ENCODE results near the gene ARHGEF9.

ARHGEF9 gene

GRCh38 chrX:63720293-63720692 lies 64.7 kb downstream of the ARHGEF9 start:
- ATAC-seq (no peak), DNase-seq (ENCODE audit: low spot score in 2 of 2) (no peak)
- peaks cover 12% of the 10 kb centered on the region for H3K36me3 Mint-ChIP-seq
- no peaks in the 10 kb centered on the region for H3K9me3 Mint-ChIP-seq
- no peak overlapping the region for H3K27ac Mint-ChIP-seq
- H3K4me1 Mint-ChIP-seq: peaks cover 7% of the 10 kb centered on the region
- no peak overlapping the region for H3K4me3 Mint-ChIP-seq

GRCh38 chrX:63719633-63720032 lies 65.4 kb downstream of the ARHGEF9 start:
- no peak for DNase-seq (ENCODE audit: low spot score in 2 of 2)
- Mint-ChIP-seq H3K36me3 (peaks cover 12% of the 10 kb centered on the region), H3K4me1 (peaks cover 7% of the 10 kb centered on the region), H3K9me3 (no peaks in the 10 kb centered on the region), H3K4me3 (no peak overlapping the region), H3K27ac (no peak overlapping the region)
- no peak for ATAC-seq

GRCh38 chrX:63718010-63718694 lies 66.9 kb downstream of the ARHGEF9 start:
- H3K4me1 Mint-ChIP-seq: no peaks in the 10 kb centered on the region
- no peak overlapping the region for H3K27ac Mint-ChIP-seq
- H3K9me3 Mint-ChIP-seq: no peaks in the 10 kb centered on the region
- no peak for DNase-seq (ENCODE audit: low spot score in 2 of 2)
- H3K36me3 Mint-ChIP-seq: peaks cover 12% of the 10 kb centered on the region
- no peak overlapping the region for H3K4me3 Mint-ChIP-seq
- no peak for ATAC-seq

- peaks cover 5% of the 10 kb centered on the region for H3K4me1 Mint-ChIP-seq
- H3K4me3 Mint-ChIP-seq: no peak overlapping the region
- H3K27ac Mint-ChIP-seq: no peak overlapping the region
- ATAC-seq (no peak), DNase-seq (ENCODE audit: low spot score in 2 of 2) (no peak)
- peaks cover 6% of the 10 kb centered on the region for H3K36me3 Mint-ChIP-seq
- H3K9me3 Mint-ChIP-seq: no peaks in the 10 kb centered on the region
Observed at GRCh38 chrX:63713526-63713925, 71.5 kb downstream of the ARHGEF9 start.

GRCh38 chrX:63708801-63709200 lies 76.2 kb downstream of the ARHGEF9 start:
- Mint-ChIP-seq H3K9me3 (no peaks in the 10 kb centered on the region), H3K27ac (no peak overlapping the region), H3K4me1 (peaks cover 5% of the 10 kb centered on the region), H3K36me3 (peaks cover 21% of the 10 kb centered on the region), H3K4me3 (no peak overlapping the region)
- no peak for DNase-seq (ENCODE audit: low spot score in 2 of 2)
- no peak for ATAC-seq

GRCh38 chrX:63702556-63702955 lies 82.5 kb downstream of the ARHGEF9 start:
- no peaks in the 10 kb centered on the region for H3K4me1 Mint-ChIP-seq
- H3K4me3 Mint-ChIP-seq: no peak overlapping the region
- ATAC-seq (no peak), DNase-seq (ENCODE audit: low spot score in 2 of 2) (no peak)
- H3K36me3 Mint-ChIP-seq: peaks cover 38% of the 10 kb centered on the region
- H3K9me3 Mint-ChIP-seq: no peaks in the 10 kb centered on the region
- no peak overlapping the region for H3K27ac Mint-ChIP-seq

- Mint-ChIP-seq H3K9me3 (peaks cover 7% of the 10 kb centered on the region), H3K4me3 (no peak overlapping the region), H3K27ac (peak overlapping the region; percentile 32), H3K4me1 (no peaks in the 10 kb centered on the region), H3K36me3 (peaks cover 14% of the 10 kb centered on the region)
- ATAC-seq (no peak), DNase-seq (ENCODE audit: low spot score in 2 of 2) (peak in 1 of 2 donors; percentile 1)
Observed at GRCh38 chrX:63686878-63687714, 97.9 kb downstream of the ARHGEF9 start.

- ATAC-seq: no peak
- DNase-seq (ENCODE audit: low spot score in 2 of 2): no peak
- H3K9me3 Mint-ChIP-seq: no peaks in the 10 kb centered on the region
- no peak overlapping the region for H3K4me3 Mint-ChIP-seq
- H3K4me1 Mint-ChIP-seq: peaks cover 5% of the 10 kb centered on the region
- no peaks in the 10 kb centered on the region for H3K36me3 Mint-ChIP-seq
- H3K27ac Mint-ChIP-seq: no peak overlapping the region
Observed at GRCh38 chrX:63680423-63680822, 104.6 kb downstream of the ARHGEF9 start.

GRCh38 chrX:63679432-63679831 lies 105.6 kb downstream of the ARHGEF9 start:
- Mint-ChIP-seq H3K4me3 (no peak overlapping the region), H3K4me1 (peaks cover 5% of the 10 kb centered on the region), H3K36me3 (peaks cover 7% of the 10 kb centered on the region), H3K9me3 (no peaks in the 10 kb centered on the region), H3K27ac (no peak overlapping the region)
- ATAC-seq: no peak
- no peak for DNase-seq (ENCODE audit: low spot score in 2 of 2)

- DNase-seq (ENCODE audit: low spot score in 2 of 2) (no peak), ATAC-seq (no peak)
- no peak overlapping the region for H3K27ac Mint-ChIP-seq
- H3K36me3 Mint-ChIP-seq: peaks cover 8% of the 10 kb centered on the region
- no peak overlapping the region for H3K4me3 Mint-ChIP-seq
- peaks cover 1% of the 10 kb centered on the region for H3K4me1 Mint-ChIP-seq
- no peaks in the 10 kb centered on the region for H3K9me3 Mint-ChIP-seq
Observed at GRCh38 chrX:63675716-63676115, 109.3 kb downstream of the ARHGEF9 start.

GRCh38 chrX:63673896-63674295 lies 111.1 kb downstream of the ARHGEF9 start:
- Mint-ChIP-seq H3K36me3 (peaks cover 8% of the 10 kb centered on the region), H3K4me1 (no peaks in the 10 kb centered on the region), H3K9me3 (no peaks in the 10 kb centered on the region), H3K27ac (no peak overlapping the region), H3K4me3 (no peak overlapping the region)
- ATAC-seq: no peak
- DNase-seq (ENCODE audit: low spot score in 2 of 2): no peak

GRCh38 chrX:63664741-63665140 lies 120.3 kb downstream of the ARHGEF9 start:
- H3K4me3 Mint-ChIP-seq: no peak overlapping the region
- H3K36me3 Mint-ChIP-seq: peaks cover 20% of the 10 kb centered on the region
- no peaks in the 10 kb centered on the region for H3K4me1 Mint-ChIP-seq

GRCh38 chrX:63664083-63664482 lies 120.9 kb downstream of the ARHGEF9 start:
- no peaks in the 10 kb centered on the region for H3K4me1 Mint-ChIP-seq
- H3K4me3 Mint-ChIP-seq: no peak overlapping the region
- no peak for ATAC-seq
- H3K27ac Mint-ChIP-seq: peak overlapping the region; percentile 11
- no peak for DNase-seq (ENCODE audit: low spot score in 2 of 2)
- H3K9me3 Mint-ChIP-seq: no peaks in the 10 kb centered on the region
- peaks cover 20% of the 10 kb centered on the region for H3K36me3 Mint-ChIP-seq

More at GRCh38 chrX:63664741-63665140, 120.3 kb downstream of the ARHGEF9 start:
- no peak for ATAC-seq
- H3K9me3 Mint-ChIP-seq: no peaks in the 10 kb centered on the region
- H3K27ac Mint-ChIP-seq: no peak overlapping the region
- DNase-seq (ENCODE audit: low spot score in 2 of 2): no peak

GRCh38 chrX:63661676-63662075 lies 123.3 kb downstream of the ARHGEF9 start:
- H3K36me3 Mint-ChIP-seq: peaks cover 20% of the 10 kb centered on the region
- H3K9me3 Mint-ChIP-seq: no peaks in the 10 kb centered on the region
- H3K27ac Mint-ChIP-seq: no peak overlapping the region
- DNase-seq (ENCODE audit: low spot score in 2 of 2) (no peak), ATAC-seq (no peak)
- no peaks in the 10 kb centered on the region for H3K4me1 Mint-ChIP-seq
- no peak overlapping the region for H3K4me3 Mint-ChIP-seq

- no peaks in the 10 kb centered on the region for H3K4me1 Mint-ChIP-seq
- no peak overlapping the region for H3K4me3 Mint-ChIP-seq
- H3K27ac Mint-ChIP-seq: no peak overlapping the region
- peaks cover 15% of the 10 kb centered on the region for H3K36me3 Mint-ChIP-seq
- DNase-seq (ENCODE audit: low spot score in 2 of 2): no peak
- ATAC-seq: no peak
- no peaks in the 10 kb centered on the region for H3K9me3 Mint-ChIP-seq
Observed at GRCh38 chrX:63658920-63659319, 126.1 kb downstream of the ARHGEF9 start.

GRCh38 chrX:63657821-63658220 lies 127.2 kb downstream of the ARHGEF9 start:
- Mint-ChIP-seq H3K9me3 (no peaks in the 10 kb centered on the region), H3K36me3 (peaks cover 15% of the 10 kb centered on the region), H3K27ac (no peak overlapping the region), H3K4me3 (no peak overlapping the region), H3K4me1 (no peaks in the 10 kb centered on the region)
- ATAC-seq (no peak), DNase-seq (ENCODE audit: low spot score in 2 of 2) (no peak)
